GM10248 (cell line): Measurements from ENCODE around the gene TACO1.

Experiments used
- CTCF ChIA-PET: fragments of 300-600 bp; sonication (Branson Sonifier 250); formaldehyde crosslinking; extraction: SDS; loops from one replicate; lab custom pipeline; 2021; ENCODE audit warnings: antibody characterized with exemption; lab: Yijun Ruan, JAX
- POLR2A ChIA-PET: fragments of 350-650 bp; sonication (Branson Sonifier 250); formaldehyde crosslinking; extraction: SDS; loops from one replicate; lab custom pipeline; 2020; ENCODE audit warnings: antibody characterized with exemption; lab: Yijun Ruan, JAX
- DNase-seq: peaks from one replicate; pipeline ENCODE4 v3.0.0; 2012; ENCODE audit errors: extremely low spot score
- TF ChIP-seq, protein P1 (sequence below): IDR thresholded peaks from 2 replicates; pipeline ENCODE4 v1.5.1; 2012; ENCODE audit warnings: mild to moderate bottlenecking, low read depth; ENCODE audit errors: extremely low read depth, missing control alignments, control extremely low read depth

The TACO1 gene

GRCh38 chr17:63629627-63630026 is 28.9 kb downstream of the TACO1 start:
- CTCF ChIA-PET = interaction anchor here (1.3 to 1.6 kb wide), 4 partner anchors 10 to 150 kb away, joined by 3 read pairs; no protein-coding TSS in a partner anchor
- DNase-seq = no peak
- POLR2A ChIA-PET = no interaction called here
- TF ChIP-seq, protein P1, sequence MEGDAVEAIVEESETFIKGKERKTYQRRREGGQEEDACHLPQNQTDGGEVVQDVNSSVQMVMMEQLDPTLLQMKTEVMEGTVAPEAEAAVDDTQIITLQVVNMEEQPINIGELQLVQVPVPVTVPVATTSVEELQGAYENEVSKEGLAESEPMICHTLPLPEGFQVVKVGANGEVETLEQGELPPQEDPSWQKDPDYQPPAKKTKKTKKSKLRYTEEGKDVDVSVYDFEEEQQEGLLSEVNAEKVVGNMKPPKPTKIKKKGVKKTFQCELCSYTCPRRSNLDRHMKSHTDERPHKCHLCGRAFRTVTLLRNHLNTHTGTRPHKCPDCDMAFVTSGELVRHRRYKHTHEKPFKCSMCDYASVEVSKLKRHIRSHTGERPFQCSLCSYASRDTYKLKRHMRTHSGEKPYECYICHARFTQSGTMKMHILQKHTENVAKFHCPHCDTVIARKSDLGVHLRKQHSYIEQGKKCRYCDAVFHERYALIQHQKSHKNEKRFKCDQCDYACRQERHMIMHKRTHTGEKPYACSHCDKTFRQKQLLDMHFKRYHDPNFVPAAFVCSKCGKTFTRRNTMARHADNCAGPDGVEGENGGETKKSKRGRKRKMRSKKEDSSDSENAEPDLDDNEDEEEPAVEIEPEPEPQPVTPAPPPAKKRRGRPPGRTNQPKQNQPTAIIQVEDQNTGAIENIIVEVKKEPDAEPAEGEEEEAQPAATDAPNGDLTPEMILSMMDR = no peak

DNA sequence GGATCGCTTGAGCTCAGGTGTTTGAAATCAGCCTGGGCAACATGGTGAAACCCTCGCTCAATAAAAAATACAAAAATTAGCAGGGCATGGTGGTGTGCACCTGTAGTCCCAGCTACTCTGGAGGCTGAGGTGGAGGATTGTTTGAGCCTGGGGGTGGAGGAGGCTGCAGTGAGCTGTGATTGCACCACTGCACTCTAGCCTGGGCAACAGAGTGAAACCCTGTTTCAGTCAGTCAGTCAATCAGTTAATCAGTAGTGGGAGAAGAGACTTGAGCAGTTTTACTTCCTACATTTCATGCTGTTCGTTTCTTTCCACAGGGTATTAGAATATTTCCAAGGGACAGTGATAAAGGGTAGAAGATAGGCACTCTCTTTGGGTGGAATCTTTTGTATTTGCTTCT is 30.4 kb downstream of the TACO1 start:
- POLR2A ChIA-PET = no interaction called here
- CTCF ChIA-PET = interaction anchor here (1.4 to 1.6 kb wide), 3 partner anchors 12 to 152 kb away, joined by 3 read pairs; no protein-coding TSS in a partner anchor
- no peak for DNase-seq
- TF ChIP-seq, protein P1 = no peak

- POLR2A ChIA-PET = no interaction called here
- TF ChIP-seq, protein P1 = no peak
- CTCF ChIA-PET = no interaction called here
- no peak for DNase-seq
Observed at GRCh38 chr17:63631626-63632025, 30.9 kb downstream of the TACO1 start.

DNA sequence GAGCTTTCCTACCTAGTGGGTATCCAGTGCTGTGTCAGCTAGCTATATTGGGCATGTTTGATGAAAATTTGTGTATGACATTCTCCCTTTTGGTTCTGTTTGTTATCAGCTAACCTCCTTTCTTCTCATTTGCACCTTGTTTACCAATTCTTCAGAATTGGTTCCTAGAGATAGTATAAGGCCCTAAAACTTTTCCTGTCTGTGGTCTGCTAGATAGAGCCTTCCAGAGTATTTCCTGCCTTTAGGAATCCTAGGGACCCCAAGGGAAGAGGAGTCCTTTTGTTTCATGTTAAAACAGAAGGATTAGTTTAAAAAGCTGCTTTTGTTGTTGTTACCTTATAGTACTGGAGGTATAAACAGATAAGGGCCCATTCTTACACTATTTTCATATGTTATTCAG is 33.0 kb downstream of the TACO1 start:
- ChIA-PET CTCF (interaction anchor here (0.7 to 1.4 kb wide), 3 partner anchors 9 to 61 kb away, joined by 3 to 5 read pairs (median 3); no protein-coding TSS in a partner anchor), POLR2A (no interaction called here)
- TF ChIP-seq, protein P1 = no peak
- DNase-seq = no peak

DNA sequence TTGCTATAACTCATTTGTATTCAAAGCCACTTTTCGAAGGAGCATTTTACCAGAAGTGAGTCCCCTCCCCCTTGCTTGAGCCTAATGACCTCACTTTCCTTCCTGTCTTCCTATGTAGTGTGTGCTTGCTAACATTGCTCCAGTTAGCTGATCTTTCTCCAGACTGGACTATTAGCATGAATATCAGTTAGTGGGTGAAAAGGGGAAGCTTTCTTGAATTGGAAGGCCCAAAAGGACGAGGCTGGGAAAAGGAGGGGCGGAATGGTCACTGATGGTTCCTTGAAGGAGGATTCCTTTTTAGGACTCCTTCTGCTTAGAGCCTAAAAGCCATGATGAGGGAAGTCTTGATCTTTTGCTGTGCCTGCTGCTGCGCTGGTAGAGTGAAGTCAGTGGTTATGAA is 33.5 kb downstream of the TACO1 start:
- TF ChIP-seq, protein P1 = no peak
- POLR2A ChIA-PET = no interaction called here
- CTCF ChIA-PET = interaction anchor here (1.2 to 1.8 kb wide), 3 partner anchors 9 to 61 kb away, joined by 3 to 5 read pairs (median 5); no protein-coding TSS in a partner anchor
- no peak for DNase-seq

GRCh38 chr17:63634816-63635215 is 34.1 kb downstream of the TACO1 start:
- ChIA-PET CTCF (interaction anchor here (0.9 to 1.9 kb wide), 4 partner anchors 9 to 23 kb away, joined by 3 to 5 read pairs (median 5); no protein-coding TSS in a partner anchor), POLR2A (no interaction called here)
- TF ChIP-seq, protein P1 = no peak
- DNase-seq = no peak

DNA sequence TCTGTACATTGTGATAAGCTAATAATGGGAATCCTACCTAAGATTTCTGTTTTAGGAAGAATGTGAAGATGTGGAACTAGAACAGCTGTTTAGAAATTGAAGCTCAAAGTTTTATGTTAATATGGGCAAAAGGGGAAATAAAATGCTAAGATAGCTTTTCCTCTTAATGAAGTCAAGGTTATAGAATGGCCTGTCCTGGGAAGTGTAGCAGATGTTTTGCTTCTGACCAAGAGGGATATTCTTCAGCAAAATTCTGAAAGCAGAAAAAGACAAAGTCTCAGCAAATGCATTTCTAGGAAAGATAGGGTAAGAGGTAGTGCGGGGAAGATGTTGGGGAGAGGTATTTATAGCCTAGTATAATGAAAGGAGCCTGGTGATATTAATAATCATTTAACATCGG is 34.6 kb downstream of the TACO1 start:
- no peak for DNase-seq
- TF ChIP-seq, protein P1 = no peak
- ChIA-PET CTCF (interaction anchor here (0.9 to 1.9 kb wide), 6 partner anchors 9 to 27 kb away, joined by 3 to 5 read pairs (median 4); no protein-coding TSS in a partner anchor), POLR2A (no interaction called here)
